CD1c-positive myeloid dendritic cell (primary cell): Measurements from ENCODE around the gene RAB6B.

Experiments
- DNase-seq: peaks from one replicate; pipeline ENCODE4 v3.0.0-alpha.2; 2016; ENCODE audit errors: extremely low spot score

Gene RAB6B

DNA sequence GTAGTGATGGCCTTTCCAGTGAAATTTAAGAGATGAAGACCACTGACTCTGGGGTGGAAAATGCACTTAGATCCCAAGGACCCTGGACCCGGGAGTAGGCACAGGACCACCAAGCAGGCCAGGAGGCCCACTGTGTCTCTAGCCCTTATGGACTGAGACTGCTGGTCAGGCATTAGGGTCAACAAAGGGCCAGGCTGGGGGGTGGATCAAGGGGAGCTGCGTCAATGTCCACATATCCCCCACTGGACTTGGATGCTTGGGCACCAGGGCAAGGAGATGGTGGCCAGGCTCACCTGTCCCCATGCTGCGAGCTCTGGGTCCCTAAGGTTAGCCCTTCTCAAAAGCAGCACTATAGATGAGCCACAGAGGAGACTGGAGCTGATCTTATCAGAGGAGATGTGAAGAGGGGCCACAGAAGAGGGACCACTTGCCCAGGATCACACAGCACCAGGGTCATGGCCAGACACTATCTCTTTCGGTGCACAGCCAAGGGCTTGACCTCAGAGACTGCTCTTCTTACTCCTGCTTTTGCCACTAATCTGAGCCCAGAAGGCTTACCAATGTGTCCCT is 14.7 kb downstream of the RAB6B start:
- DNase-seq: no peak

DNA sequence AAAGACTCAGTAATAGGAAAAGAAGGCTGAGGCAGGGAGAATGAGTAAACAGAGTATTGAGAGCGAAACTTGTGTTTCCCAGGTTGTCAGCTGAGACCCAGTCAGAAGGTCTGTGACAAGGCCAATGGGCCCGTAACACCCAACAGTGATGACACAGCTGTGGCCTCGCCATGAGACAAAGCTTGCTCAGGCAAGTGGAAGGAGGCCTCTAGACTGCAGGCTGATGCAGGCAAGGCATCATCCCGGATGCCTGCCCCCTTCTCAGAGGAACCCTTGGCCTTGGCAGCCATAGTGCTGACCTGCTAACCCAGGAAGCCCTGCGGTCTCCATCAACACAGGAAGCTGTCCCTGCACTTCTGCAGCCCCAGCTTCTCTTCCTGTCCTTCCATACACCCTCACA is 15.4 kb downstream of the RAB6B start:
- no peak for DNase-seq

DNA sequence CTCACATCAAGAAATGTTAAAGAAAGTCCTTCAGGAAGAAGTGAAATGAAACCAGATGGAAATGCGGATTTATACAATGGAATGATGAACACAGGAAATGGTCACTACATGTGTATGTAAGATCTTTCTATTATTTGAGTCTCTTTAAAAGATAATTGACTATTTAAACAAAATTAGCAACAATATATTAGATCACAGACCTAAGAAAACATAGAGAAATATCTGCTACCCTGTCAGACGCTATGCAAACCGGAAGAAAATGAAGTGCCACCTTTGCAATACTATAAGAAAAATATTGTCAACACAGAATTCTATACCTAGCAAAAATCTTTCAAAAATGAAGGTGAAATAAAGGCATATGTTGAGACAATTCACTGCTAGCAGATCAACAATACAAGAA is 17.2 kb downstream of the RAB6B start:
- DNase-seq: no peak

- no peak for DNase-seq
Observed at GRCh38 chr3:133877221-133877620, 18.5 kb downstream of the RAB6B start.

DNA sequence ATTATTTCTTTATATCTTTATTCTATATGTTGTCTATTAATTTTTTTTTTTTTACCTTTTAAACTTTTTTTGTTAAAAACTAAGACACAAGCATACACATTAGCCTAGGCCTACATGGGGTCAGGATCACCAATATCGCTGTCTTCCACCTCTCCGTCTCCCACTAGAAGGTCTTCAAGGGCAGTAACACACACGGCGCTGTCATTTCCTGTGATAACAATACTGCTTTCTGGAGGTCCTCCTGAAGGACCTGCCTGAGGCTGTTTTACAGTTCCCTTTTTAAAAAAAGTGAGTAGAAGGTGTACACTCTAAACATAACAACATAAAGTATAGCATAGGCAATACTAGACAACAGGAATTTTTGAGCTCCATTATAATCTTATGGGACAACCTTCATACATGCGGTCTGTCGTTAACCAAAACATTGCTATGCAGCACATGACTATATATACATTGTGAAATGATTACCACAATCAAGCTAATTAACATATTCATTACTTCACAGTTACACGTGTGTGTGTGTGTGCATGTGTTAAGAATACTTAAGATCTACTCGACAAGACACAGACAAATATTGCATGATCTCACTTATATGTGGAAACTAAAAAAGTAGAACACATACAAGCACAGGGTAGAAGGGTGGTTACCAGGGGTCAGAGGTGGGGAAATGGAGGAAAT is 20.8 kb downstream of the RAB6B start:
- no peak for DNase-seq

DNA sequence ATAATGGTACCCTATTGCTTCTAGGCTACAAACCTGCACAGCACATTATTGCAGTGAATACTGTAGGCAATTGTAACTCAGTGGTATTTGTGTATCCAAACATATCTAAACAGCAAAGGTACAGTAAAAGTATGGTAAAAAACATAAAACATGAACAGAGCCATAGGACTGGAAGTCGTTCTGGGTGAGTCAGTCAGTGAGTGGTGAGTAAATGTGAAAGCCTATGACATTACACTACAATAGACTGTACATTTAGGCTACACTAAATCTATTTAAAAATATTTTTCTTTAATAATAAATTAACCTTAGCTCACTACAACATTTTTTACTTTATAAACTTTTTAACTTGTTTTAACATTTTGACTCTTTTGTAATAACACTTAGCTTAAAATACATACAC is 21.3 kb downstream of the RAB6B start:
- DNase-seq: no peak

DNA sequence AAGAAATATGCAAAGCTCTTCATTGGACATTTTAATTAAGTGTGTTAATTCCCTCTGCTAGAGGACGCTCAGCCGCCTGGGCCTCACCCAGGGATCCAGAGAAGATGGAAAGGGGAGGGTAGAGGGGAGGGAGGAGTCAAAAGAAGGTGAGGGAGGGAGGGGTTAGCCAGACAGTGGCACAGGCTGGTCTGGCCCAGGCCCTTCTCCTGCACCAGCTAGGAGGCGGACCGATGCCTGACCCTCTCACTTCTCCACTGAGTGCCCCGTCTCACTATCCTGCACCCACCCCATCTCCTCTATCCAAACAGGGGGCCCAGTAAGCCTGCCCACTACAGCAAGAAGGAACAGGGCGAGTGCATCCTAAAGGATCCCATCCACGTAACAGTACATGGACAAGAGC is 22.9 kb downstream of the RAB6B start:
- no peak for DNase-seq

DNA sequence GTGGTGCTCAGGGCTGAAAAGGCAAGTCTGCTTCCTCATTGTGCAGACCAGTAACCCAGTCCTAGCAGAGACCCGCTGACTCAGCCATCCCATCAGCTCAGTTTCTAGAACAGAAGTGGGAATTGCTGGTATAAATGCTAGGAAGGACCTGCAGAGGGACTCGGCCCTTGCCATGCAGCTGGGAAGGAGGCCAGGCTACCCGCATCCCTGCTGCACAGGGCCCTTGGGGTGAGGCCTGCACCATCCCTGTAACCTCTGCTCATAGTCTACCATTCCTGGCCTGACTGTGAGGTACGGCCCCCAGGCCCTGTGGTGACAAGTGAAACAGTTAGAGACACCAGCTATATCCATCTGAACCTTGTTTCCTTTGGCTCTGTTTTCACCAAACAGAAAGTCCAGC is 23.5 kb downstream of the RAB6B start:
- no peak for DNase-seq

GRCh38 chr3:133871368-133872090 is 24.2 kb downstream of the RAB6B start:
- no peak for DNase-seq

GRCh38 chr3:133870822-133871221 is 24.9 kb downstream of the RAB6B start:
- DNase-seq: no peak

DNA sequence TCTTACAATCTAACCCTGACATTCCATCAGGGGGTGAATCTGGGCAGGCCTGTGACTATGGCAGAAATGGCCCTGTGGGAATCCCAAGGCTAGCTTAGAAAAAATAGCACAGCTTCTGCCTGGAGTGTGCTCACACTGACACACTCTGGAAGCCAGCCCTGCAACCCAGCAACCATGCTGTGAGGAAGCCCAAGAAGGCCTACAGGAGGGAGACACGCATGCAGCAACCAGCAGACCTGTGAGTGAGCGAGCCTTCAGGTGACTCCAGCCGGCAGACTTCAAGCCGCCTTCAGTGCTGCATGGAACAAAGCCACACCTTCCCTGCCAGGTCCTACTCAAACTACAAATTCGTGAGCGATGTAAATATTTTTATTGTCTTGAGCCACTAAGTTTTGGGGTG is 26.1 kb downstream of the RAB6B start:
- no peak for DNase-seq

- DNase-seq: no peak
Observed at GRCh38 chr3:133868758-133869475, 26.8 kb downstream of the RAB6B start.

GRCh38 chr3:133868186-133868585 is 27.5 kb downstream of the RAB6B start:
- DNase-seq: no peak

- DNase-seq: no peak
Observed at GRCh38 chr3:133866141-133866540, 29.5 kb downstream of the RAB6B start.

- DNase-seq: no peak
Observed at GRCh38 chr3:133865136-133865855, 30.4 kb downstream of the RAB6B start.

DNA sequence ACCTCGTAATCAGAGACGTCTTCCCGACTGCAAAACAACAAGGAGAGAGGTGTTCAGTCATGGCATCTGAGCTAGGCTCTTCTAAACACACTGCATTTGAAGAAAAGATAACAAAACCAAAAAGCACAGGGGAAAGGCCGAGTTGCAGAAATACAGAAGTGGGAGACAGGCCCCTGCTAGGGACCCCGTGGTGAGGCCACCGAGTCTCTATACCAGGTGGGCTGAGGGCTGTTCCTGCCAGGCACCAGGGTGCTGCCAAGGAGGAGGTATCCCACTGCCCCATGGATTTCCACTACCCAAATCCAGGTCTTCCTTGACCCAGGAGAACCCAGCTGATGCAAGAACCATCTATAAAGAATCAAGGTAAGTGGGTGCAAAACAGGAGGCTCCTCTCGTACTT is 31.1 kb downstream of the RAB6B start:
- no peak for DNase-seq

GRCh38 chr3:133863911-133864310 is 31.8 kb downstream of the RAB6B start:
- peak; percentile 5 for DNase-seq

DNA sequence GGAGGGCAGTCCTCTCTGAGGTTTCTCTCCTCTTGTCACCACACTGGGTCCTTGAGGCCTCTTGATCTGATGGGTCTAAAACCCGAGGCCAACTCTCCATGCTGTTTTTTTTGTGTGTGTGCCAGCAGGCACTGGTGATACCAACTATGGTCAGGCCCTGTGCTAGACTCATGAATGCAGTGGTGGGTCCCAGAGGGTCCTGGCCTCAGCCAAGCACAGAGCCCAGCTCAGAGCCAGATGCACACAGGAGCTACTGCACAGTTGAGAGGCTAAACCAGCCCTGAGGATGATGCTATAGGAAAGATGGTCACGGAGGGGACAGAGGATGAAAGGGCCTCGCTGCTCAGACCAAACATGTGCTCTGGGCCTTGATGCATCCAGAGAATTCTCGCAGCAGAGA is 33.5 kb downstream of the RAB6B start:
- DNase-seq: no peak

DNA sequence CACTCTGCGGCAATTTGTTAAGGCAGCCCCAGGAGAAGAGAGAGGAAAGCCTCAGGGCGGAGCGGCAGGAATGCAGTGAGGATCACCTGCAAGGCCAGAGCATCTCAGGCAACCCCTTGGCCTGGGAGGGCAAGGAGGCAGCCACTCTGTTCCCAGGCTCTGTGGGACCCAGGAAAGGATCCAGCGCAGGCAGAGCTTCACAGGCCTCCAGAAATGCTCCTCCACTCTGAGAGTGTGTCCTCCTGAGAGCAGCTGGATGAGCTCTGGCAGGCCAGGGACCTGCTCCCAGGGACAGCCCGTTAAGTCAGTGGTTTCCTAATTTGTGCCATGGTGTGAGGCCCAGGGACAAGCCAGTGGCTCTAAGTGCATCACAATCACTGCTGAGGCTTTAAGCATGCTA is 35.2 kb downstream of the RAB6B start:
- DNase-seq: no peak

DNA sequence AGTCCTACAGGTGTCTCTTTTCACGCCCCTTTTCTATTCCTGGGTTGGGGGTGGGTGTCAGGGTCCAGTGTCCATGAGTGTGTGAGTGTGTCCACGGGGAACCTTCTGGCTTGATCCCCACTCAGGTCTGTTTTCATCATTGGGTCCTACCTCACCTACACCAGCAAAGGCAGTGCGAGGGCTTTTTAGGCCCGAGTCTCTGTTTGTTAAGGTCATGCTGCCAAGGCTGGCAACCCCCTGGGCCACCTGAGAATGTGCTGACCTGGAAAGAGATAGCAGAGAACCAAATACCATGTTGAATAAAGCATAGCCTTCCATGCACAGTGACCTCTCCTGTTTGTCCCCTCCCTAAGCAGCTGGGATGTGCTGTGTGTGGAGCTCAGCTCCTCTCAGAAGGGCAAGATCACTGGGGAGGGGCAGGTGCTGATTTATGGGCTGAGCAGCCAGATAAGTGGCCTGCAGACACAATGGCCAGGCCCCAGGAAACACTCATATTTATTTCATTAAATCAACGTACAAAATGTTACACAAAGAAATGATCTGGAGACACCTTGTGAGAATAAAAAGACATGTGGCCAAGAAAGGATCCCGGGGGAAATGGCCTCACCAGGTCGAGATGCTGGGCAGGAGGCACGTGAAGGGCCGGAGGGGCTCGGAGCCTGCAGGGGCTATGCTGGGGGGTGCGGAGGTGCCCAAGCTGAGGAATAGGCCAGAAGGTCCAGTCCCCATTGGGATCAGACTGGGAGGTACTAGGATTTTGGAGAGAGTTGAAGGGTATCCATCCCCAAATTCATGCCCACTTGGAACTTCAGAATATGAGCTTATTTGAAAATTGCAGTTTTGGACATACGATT is 36.1 kb downstream of the RAB6B start:
- no peak for DNase-seq

DNA sequence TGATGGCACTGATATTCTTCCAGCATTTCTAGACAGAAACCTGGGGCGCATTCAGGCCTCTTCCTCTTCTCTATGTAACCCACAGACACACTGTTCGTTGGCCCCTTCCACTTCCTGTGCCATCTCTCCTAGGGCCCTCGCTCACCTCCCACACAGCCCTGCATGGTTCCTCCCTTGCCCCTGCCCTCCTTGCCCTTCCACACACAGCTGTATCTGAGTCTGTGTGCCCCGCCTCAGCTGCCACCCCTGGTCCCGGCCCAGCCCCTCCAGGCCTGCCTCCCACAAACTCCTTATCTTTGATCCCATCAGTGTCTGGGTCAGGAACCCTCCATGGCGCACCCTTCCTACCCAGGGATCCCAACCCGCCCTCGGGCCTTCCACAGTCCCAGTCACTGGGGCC is 37.9 kb downstream of the RAB6B start:
- peak; percentile 36 for DNase-seq
